Testis (tissue), 3 donors: ENCODE data around the gene FOXG1. TPM values are rescaled to one million over a fixed set of nuclear protein-coding genes. Genes with fewer than 3 reads are reported as not detected.
A peak's percentile ranks its signal among the peaks of the same experiment; 100 is the strongest.

ENCODE experiments used
- DNase-seq: peaks from one replicate; pipeline ENCODE4 v3.0.0-alpha.2; 2019
- H3K27ac ChIP-seq, 2 donors: fragments of 200-600 bp; sonication (generic); one replicate each; pipeline ENCODE4 v1.5.1; 2019
- H3K27me3 ChIP-seq: fragments of 200-600 bp; sonication (generic); one replicate; pipeline ENCODE4 v1.5.1; 2019
- H3K36me3 ChIP-seq: fragments of 200-600 bp; sonication (generic); one replicate; pipeline ENCODE4 v1.5.1; 2017; ENCODE audit warnings: low read depth; ENCODE audit errors: missing control alignments
- H3K4me1 ChIP-seq: fragments of 200-600 bp; sonication (generic); one replicate; pipeline ENCODE4 v1.5.1; 2019
- H3K4me3 ChIP-seq, 2 donors: fragments of 200-600 bp; sonication (generic); one replicate each; pipeline ENCODE4 v1.5.1; 2017 to 2019
- H3K9me3 ChIP-seq: fragments of 200-600 bp; sonication (generic); one replicate; pipeline ENCODE4 v1.5.1; 2017
- CTCF ChIP-seq, 3 experiments: fragments of 450-650 bp in 2 of 3; fragments of 200-600 bp in 1 of 3; sonication (generic) in 1 of 3; IDR thresholded peaks; one replicate each; pipeline ENCODE4 v1.5.1; 2016 to 2019; ENCODE audit warnings: antibody characterized with exemption in 3 of 3, mild to moderate bottlenecking in 2 of 3, moderate library complexity in 1 of 3
- POLR2A ChIP-seq: fragments of 450-650 bp; IDR thresholded peaks from one replicate; pipeline ENCODE4 v1.6.1; 2017; ENCODE audit warnings: antibody characterized with exemption, mild to moderate bottlenecking, moderate library complexity
- WGBS, 2 donors: methylation state at CpG; one replicate each; pipeline ENCODE4 v1.1.5; 2018; 5-methylcytosine and 5-hydroxymethylcytosine counted together
- intact Hi-C: fragments of 100-400 bp; cut with DNase I; formaldehyde crosslinking; loops from one replicate; pipeline ENCODE4 v1.15.1; 2023; ENCODE audit warnings: low total_unique reads
- polyA plus RNA-seq: library from polyadenylated mRNA; stranded (reverse); fragments of 350-450 nt; fragmentation: Illumina TruSeq; extraction: RNeasy Lipid Tissue Mini Kit (QIAGEN cat#74804); gene quantifications from one replicate; pipeline ENCODE4 v1.2.3, GENCODE V29; 2014; ENCODE audit warnings: low read depth, low replicate concordance; ENCODE audit not compliant: insufficient read depth
- total RNA-seq, 2 donors: library from RNA; depleted of rRNA; stranded (reverse); fragments of >200 nt; gene quantifications; one replicate each; pipeline ENCODE4 v1.2.3, GENCODE V29; 2016

FOXG1 gene
- total and polyA plus RNA-seq, 3 donors from 2014 or later: 4.5 to 9.0 (median 5.5) TPM

GRCh38 chr14:28762955-28763326 is 3.6 kb upstream of the FOXG1 start:
- no peak for TF ChIP-seq CTCF (IDR thresholded peaks at IDR 0.05)
- TF ChIP-seq POLR2A: no peak
- Histone ChIP-seq H3K36me3 (no peaks in the 10 kb centered on the region), H3K4me1 (no peaks in the 10 kb centered on the region), H3K27me3 (no peaks in the 10 kb centered on the region), H3K27ac (no peak overlapping the region), H3K9me3 (no peaks in the 10 kb centered on the region), H3K4me3 (no peak overlapping the region)
- DNase-seq: no peak
- intact Hi-C loops: loop anchor here (10.0 kb wide), 1 partner anchor 462 kb away; no protein-coding TSS in a partner anchor
- WGBS, 2 donors: 17 to 21% methylated on average over 3 of the region's 3 CpGs

GRCh38 chr14:28763751-28764256 is 2.8 kb upstream of the FOXG1 start:
- intact Hi-C loops: loop anchor here (10.0 kb wide), 1 partner anchor 461 kb away; no protein-coding TSS in a partner anchor
- Histone ChIP-seq H3K36me3 (no peaks in the 10 kb centered on the region), H3K27ac (no peak overlapping the region), H3K4me3 (no peak overlapping the region), H3K4me1 (no peaks in the 10 kb centered on the region), H3K27me3 (no peaks in the 10 kb centered on the region), H3K9me3 (no peaks in the 10 kb centered on the region)
- WGBS, 2 donors: 9 to 12% methylated on average over 4 of the region's 4 CpGs
- no peak for DNase-seq
- TF ChIP-seq POLR2A: no peak
- no peak for TF ChIP-seq CTCF (IDR thresholded peaks at IDR 0.05)

GRCh38 chr14:28764257-28765160 is 2.1 kb upstream of the FOXG1 start:
- DNase-seq: no peak
- H3K27me3 ChIP-seq: no peaks in the 10 kb centered on the region
- no peak overlapping the region for H3K4me3 ChIP-seq
- intact Hi-C loops: loop anchor here (10.0 kb wide), 1 partner anchor 460 kb away; no protein-coding TSS in a partner anchor
- no peak overlapping the region for H3K27ac ChIP-seq
- H3K36me3 ChIP-seq: no peaks in the 10 kb centered on the region
- TF ChIP-seq CTCF (IDR thresholded peaks at IDR 0.05) (no peak), POLR2A (no peak)
- no peaks in the 10 kb centered on the region for H3K4me1 ChIP-seq
- WGBS, 2 donors: 9 to 16% methylated on average over 16 of the region's 16 CpGs
- no peaks in the 10 kb centered on the region for H3K9me3 ChIP-seq

- H3K27me3 ChIP-seq: no peaks in the 10 kb centered on the region
- no peaks in the 10 kb centered on the region for H3K4me1 ChIP-seq
- WGBS, 2 donors: 11 to 16% methylated on average over 27 of the region's 27 CpGs
- intact Hi-C loops: loop anchor here (10.0 kb wide), 1 partner anchor 460 kb away; no protein-coding TSS in a partner anchor
- no peak for DNase-seq
- TF ChIP-seq CTCF (IDR thresholded peaks at IDR 0.05): no peak
- TF ChIP-seq POLR2A: no peak
- peak overlapping the region in 1 of 2 donors; percentile 47 for H3K27ac ChIP-seq
- H3K9me3 ChIP-seq: no peaks in the 10 kb centered on the region
- H3K4me3 ChIP-seq: peak overlapping the region; percentile 49 to 58
- no peaks in the 10 kb centered on the region for H3K36me3 ChIP-seq
Observed at GRCh38 chr14:28765169-28765830, 1.3 kb upstream of the FOXG1 start.
